IPS-20b (cell line): Measurements from ENCODE around the gene PXN.

ENCODE experiments used
- H3K27ac ChIP-seq: one replicate; pipeline ENCODE4 v1.5.1; 2013; ENCODE audit warnings: low read length
- H3K27me3 ChIP-seq: 2 replicates; pipeline ENCODE4 v1.6.1; 2013; ENCODE audit warnings: mild to moderate bottlenecking, low read length, inconsistent platforms; ENCODE audit not compliant: insufficient read depth
- H3K36me3 ChIP-seq: 2 replicates; pipeline ENCODE4 v1.6.1; 2013; ENCODE audit warnings: low read depth, mild to moderate bottlenecking, inconsistent platforms, low read length, moderate library complexity; ENCODE audit not compliant: insufficient read depth
- H3K4me1 ChIP-seq: 2 replicates; pipeline ENCODE4 v1.6.1; 2013; ENCODE audit warnings: mild to moderate bottlenecking, control low read depth, inconsistent platforms, low read length, moderate library complexity; ENCODE audit not compliant: insufficient read depth
- H3K4me3 ChIP-seq: 2 replicates; pipeline ENCODE4 v1.5.1; 2013; ENCODE audit warnings: mild to moderate bottlenecking, low read length, inconsistent platforms
- H3K9ac ChIP-seq: 2 replicates; pipeline ENCODE4 v1.6.1; 2013; ENCODE audit warnings: low read depth, mild to moderate bottlenecking, inconsistent platforms, low read length, moderate library complexity
- H3K9me3 ChIP-seq: 2 replicates; pipeline ENCODE4 v1.6.1; 2013; ENCODE audit warnings: mild to moderate bottlenecking, low read depth, low read length, inconsistent platforms; ENCODE audit not compliant: insufficient read depth

PXN gene

DNA sequence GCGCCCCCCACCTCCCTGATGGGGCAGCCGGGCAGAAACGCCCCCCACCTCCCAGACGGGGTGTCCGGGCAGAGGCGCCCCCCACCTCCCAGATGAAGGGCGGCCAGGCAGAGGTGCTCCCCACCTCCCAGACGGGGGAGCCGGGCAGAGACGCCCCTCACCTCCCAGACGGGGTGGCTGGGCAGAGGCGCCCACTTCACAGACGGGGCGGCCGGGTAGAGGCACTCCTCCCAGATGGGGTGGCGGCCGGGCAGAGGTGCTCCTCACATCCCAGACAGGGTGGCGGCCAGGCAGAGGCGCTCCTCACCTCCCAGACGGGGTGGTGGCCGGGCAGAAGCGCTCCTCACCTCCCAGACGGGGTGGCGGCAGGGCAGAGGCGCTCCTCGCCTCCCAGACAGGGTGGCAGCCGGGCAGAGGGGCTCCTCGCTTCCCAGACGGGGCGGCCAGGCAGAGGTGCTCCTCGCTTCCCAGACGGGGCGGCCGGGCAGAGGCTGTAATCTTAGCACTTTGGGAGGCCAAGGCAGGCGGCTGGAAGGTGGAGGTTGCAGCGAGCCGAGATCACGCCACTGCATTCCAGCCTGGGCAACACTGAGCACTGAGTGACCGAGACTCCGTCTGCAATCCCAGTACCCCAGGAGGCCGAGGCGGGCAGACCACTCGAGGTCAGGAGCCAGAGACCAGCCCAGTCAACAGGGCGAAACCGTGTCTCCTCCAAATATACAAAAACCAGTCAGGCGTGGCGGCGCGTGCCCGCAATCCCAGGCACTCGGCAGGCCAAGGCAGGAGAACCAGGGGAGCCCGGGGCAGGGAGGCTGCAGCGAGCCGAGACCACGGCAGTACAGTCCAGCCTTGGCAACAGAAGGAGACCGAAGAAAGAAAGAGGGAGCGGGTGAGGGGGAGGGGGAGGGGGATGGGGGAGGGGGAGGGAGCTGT is 12.9 kb upstream of the PXN start:
- Histone ChIP-seq H3K4me3 (no peak overlapping the region), H3K27ac (no peak overlapping the region), H3K36me3 (no peaks in the 10 kb centered on the region), H3K9ac (no peak overlapping the region), H3K4me1 (no peaks in the 10 kb centered on the region), H3K27me3 (no peaks in the 10 kb centered on the region), H3K9me3 (peaks cover 4% of the 10 kb centered on the region; the same call in 1 of the 2 replicates)

DNA sequence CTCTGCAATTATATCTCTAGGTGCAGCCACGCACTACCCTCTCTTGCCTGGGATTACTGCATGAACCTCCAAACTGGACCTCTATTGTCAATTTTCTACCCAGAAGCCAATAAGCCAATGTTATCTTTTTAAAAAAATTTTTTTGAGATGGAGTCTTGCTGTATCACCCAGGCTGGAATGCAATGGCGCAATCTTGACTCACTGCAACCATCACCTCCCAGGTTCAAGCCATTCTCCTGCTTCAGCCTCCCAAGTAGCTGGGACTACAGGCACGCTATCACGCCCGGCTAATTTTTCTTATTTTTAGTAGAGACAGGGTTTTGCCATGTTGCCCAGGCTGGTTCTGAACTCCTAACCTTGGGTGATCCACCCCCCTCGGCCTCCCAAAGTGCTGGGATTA is 11.2 kb upstream of the PXN start:
- H3K4me1 ChIP-seq, result no peaks in the 10 kb centered on the region
- peaks cover 4% of the 10 kb centered on the region; the same call in 1 of the 2 replicates for H3K9me3 ChIP-seq
- no peak overlapping the region for H3K27ac ChIP-seq
- no peak overlapping the region for H3K4me3 ChIP-seq
- no peaks in the 10 kb centered on the region for H3K36me3 ChIP-seq
- H3K9ac ChIP-seq, result no peak overlapping the region
- H3K27me3 ChIP-seq, result no peaks in the 10 kb centered on the region

DNA sequence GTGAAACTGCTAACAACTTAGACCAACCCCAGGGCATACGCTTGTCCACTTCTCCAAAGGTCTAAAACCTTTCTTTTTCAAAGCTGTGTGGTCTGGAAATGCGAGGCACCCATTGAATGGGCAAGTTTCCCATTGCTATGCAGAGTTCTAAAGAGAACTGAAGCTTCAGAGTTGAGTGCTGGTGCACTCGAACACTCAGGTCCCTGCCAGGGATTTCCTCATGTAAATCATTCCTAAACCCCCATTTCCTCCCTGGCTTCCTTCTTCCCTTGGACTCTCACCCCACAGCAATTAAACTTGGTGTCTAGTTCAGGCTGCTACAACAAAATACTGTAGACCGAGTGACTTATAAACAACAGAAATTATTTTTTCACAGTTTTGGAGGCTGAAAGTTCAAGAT is 2.2 kb upstream of the PXN start:
- Histone ChIP-seq H3K36me3 (no peaks in the 10 kb centered on the region), H3K27ac (no peak overlapping the region), H3K9me3 (no peaks in the 10 kb centered on the region), H3K27me3 (no peaks in the 10 kb centered on the region; the same call in 1 of the 2 replicates), H3K9ac (no peak overlapping the region), H3K4me1 (peaks cover 15% of the 10 kb centered on the region), H3K4me3 (no peak overlapping the region)

DNA sequence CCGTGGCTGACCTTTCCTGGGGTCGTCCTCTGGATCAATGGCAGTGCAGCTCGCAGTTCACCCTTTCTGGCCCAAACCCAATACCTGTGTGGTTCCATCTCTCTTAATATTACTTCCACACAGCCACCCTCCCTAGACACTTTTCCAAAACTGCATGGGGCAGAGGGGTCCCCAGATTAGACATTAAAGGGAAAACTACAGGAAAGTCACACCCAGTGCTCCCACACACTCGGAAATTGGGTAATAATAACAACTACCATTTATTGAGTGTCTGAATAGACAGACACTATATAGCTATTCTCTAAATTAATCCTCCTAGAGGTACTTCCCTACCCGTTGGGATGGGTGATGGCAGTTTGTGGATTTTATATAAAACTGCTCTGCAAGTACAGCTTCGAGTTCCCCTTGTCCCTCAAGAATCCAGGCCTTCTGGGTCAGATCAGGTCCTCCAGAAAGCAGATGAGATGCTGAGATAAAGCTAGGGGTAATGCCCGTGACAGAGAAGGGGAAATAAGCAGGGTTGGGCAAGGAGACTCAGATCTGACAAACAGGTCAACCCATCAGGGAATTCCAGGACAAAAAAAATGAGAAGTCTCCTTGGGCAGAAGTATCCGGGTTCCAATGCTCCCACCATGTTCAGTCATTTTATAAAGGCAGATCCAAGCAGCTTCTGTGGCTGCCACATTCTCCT is 795 bp upstream of the PXN start:
- Histone ChIP-seq H3K9ac (no peak overlapping the region), H3K4me1 (peaks cover 19% of the 10 kb centered on the region), H3K27me3 (no peaks in the 10 kb centered on the region; the same call in 1 of the 2 replicates), H3K9me3 (no peaks in the 10 kb centered on the region), H3K4me3 (peak overlapping the region; percentile 40; the same call in 1 of the 2 replicates), H3K27ac (no peak overlapping the region), H3K36me3 (no peaks in the 10 kb centered on the region)

DNA sequence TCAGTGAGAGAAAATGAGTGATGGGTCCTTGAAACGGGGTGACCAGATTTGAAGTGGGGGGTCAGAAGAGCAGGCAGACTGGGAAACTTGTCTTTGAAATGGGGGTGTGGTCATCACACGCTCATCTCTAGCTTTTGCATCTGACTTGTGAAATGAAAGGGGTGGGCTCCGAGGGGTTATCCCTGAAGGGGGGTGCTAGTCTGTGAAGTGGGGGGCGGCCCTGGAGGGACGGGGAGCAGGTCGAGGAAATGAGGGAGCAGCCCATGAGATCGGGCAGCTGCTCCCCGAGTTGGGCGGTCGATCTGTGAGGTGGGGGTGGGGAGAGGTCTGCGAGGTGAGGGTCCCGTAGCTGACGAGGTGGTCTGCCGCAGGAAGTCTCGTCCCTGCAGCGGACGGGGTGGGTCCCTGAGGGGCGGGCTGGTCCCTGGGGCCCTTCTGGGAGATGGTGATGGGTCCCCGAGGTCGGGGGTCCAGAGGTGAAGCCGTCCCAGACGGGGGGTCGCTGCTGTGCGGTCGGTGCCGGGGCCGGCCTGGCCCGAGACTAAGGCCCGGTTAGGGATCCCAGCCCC is 542 bp downstream of the PXN start:
- peaks cover 19% of the 10 kb centered on the region for H3K4me1 ChIP-seq
- no peaks in the 10 kb centered on the region for H3K9me3 ChIP-seq
- H3K9ac ChIP-seq, result peak overlapping the region; percentile 79
- H3K4me3 ChIP-seq, result peak overlapping the region; percentile 79
- no peaks in the 10 kb centered on the region for H3K36me3 ChIP-seq
- H3K27ac ChIP-seq, result no peak overlapping the region
- H3K27me3 ChIP-seq, result no peaks in the 10 kb centered on the region; the same call in 1 of the 2 replicates

DNA sequence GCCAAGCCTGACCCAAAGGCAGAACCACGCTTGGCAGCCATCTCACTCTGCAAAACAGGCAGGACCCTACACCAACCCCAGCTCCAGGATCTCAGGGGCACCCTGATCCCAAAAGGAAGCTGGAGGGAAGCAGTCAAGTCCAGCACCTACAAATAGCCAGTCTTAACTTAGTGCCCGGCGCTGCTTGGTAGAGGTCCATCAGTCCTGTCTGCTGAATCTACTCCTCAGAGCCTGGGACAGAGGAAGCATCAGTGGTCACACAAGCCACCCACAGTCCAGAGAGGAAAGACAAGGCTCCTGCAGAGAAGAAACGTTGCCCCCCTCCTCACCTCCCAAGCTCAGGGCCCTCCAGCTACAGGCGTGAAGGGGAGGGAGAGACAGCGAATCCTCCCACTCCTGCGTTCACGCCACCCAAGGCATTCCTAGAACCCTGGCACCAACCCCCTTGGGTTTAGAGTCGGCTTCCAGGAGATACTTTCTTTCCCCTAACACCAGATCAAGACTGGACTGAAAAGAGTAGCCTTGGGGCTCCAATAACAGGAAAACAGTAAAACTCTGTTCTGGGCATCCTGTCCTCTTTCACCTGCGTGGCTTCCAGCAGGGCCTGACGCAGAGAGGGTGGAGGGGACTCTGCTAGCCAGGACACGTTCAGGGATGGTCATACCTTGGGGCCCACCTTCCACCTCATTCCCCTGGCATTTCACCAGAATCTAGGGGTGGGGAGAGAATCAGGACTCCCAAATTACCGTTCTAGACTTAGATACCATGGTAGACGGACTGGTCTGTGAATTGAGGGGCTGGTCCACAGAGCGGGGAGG is 1.2 kb downstream of the PXN start:
- Histone ChIP-seq H3K4me1 (peaks cover 19% of the 10 kb centered on the region), H3K9ac (peak overlapping the region; percentile 79; the same call in 1 of the 2 replicates), H3K27ac (no peak overlapping the region), H3K9me3 (no peaks in the 10 kb centered on the region), H3K4me3 (peak overlapping the region; percentile 79), H3K27me3 (no peaks in the 10 kb centered on the region; the same call in 1 of the 2 replicates), H3K36me3 (no peaks in the 10 kb centered on the region)

DNA sequence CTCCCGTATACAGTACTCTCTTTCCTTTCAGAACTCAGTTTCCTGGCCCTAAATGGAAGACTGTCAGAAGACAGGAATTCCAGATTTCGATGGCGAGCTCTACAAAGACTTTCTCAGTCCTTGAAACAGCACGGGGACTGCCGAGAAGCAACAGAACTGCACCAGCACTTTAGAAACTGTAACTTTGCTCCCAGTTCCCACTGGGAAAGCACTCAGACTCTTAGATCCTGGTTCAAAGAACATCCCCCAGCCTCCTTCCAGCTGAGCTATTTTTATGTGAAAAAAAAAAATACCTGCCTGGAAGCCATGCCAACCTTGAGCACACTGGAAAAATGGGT is 1.8 kb downstream of the PXN start:
- Histone ChIP-seq H3K9ac (peak overlapping the region; percentile 79; the same call in 1 of the 2 replicates), H3K4me1 (peaks cover 19% of the 10 kb centered on the region), H3K27me3 (no peaks in the 10 kb centered on the region; the same call in 1 of the 2 replicates), H3K27ac (no peak overlapping the region), H3K36me3 (no peaks in the 10 kb centered on the region), H3K9me3 (no peaks in the 10 kb centered on the region), H3K4me3 (peak overlapping the region; percentile 79)

DNA sequence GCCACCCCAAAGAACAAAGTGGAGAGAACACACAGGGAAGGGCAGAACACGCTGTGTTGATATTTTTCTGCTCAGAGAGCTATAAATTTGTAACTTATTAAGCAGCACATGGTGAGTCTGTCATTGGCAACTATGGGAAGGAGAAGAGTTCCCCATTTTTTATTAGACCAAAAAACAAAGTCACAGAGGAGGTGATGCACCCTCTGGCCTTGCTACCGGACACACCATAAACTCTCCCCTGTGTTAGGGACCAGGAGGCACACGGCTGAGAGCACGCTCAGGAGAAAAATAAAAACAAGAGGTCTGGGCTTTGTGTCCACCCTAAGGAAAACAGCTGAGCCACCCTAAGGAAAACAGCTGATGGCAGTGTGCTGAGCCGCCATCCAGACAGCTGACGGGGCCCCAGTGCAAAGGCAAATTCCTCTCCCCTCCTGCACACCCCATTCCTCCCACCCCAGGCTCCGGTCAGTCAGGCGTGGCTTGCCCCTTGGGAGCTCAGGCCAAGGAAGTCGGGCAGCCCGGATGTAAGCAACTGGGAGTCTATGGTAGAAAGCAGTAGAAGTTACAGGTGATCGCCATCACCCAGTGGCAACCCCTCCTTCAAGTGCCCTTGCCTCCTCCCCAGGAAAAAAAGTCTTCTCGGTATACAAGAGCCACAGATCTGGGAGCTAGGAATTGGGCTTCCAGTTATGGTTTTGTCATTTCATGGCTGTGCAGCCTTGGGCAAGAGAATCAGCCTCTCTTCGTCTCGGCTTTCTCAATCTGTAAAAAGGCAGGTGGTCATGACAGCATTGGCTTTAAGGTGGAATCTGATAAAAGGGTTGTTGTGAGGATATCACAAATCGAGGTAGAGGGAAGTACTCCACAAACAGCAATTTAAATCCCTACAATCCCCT is 2.4 kb downstream of the PXN start:
- H3K27ac ChIP-seq, result no peak overlapping the region
- H3K9ac ChIP-seq, result 0 out of 2 replicates have a peak overlapping the region, but pooled peaks have one; percentile 10

DNA sequence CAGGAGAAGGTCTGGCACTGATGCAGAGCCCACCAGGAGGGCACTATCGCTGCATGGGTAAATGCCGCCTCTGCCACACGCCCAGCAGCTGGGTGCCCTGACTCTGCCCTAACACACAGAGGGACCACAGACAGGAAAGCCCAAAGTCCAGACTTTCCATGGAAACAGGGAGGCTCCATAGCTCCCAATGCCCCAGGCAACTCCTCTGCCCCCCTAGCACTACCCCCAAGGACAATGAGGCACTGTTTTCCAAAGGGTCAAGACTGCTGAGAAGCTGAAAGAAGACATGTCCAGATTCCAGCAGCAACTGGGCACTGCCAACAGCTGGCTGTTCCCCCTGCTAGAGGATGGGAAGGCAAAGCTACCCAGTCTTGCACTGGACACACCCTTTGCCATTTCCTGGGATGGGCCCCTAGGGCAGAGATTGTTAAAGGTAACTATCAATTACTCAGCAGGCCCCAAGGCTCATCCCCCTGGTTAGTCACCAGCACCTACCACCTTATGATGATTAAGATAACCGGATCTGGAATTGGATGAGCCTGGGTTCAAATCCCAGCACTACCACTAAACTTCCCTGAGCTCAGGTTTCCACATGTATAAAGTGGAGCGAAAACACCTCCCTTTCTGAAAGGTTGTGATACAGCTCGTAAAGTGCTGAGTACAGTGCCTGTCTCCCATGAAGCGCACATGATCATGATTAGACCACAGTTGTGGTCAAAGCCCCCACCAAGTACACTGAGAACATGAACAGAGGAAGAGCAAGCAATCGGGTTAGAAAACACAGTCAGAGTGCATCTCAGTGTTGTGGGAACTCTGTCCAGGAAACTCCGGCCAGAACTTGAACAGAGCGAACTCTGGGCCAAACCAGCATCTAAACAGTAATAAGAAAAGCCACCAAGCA is 3.3 kb downstream of the PXN start:
- Histone ChIP-seq H3K4me1 (peaks cover 27% of the 10 kb centered on the region), H3K36me3 (no peaks in the 10 kb centered on the region), H3K9me3 (no peaks in the 10 kb centered on the region), H3K4me3 (no peak overlapping the region), H3K9ac (peak overlapping the region; percentile 10; the same call in 1 of the 2 replicates), H3K27ac (no peak overlapping the region), H3K27me3 (no peaks in the 10 kb centered on the region; the same call in 1 of the 2 replicates)

More for the DNA sequence above, 2.4 kb downstream of the PXN start:
- Histone ChIP-seq H3K4me3 (peak overlapping the region; percentile 79; the same call in 1 of the 2 replicates), H3K4me1 (peaks cover 20% of the 10 kb centered on the region), H3K36me3 (no peaks in the 10 kb centered on the region), H3K27me3 (no peaks in the 10 kb centered on the region; the same call in 1 of the 2 replicates), H3K9me3 (no peaks in the 10 kb centered on the region)

DNA sequence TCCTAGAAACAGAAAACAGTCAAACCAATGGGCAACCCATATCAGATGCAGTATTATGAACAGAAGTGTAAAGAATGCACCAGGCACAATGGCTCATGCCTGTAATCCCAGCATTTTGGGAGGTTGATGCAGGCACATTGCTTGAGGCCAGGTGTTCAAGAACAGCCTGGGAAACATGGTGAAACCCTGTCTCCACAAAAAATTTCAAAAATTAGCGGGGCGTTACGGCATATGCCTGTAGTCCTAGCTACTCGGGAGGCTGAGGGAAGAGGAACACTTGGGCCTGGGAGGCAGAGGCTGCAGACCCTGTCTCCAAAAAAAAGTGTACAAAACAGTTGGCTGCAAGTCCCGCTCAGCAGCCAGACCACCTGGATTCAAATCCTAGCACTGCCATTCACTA is 4.9 kb downstream of the PXN start:
- H3K27ac ChIP-seq, result no peak overlapping the region
- H3K36me3 ChIP-seq, result no peaks in the 10 kb centered on the region
- H3K9me3 ChIP-seq, result no peaks in the 10 kb centered on the region
- H3K27me3 ChIP-seq, result no peaks in the 10 kb centered on the region; the same call in 1 of the 2 replicates
- H3K9ac ChIP-seq, result no peak overlapping the region
- H3K4me3 ChIP-seq, result no peak overlapping the region
- peaks cover 31% of the 10 kb centered on the region for H3K4me1 ChIP-seq
